ENCODE measurements around the gene ZNF70.

The ZNF70 gene

GRCh38 chr22:23697031-23697970, 53.6 kb downstream of the ZNF70 start:
- no peak overlapping the region for H3K4me2 ChIP-seq (ENCODE audit: low read depth, low read length)
- no peak overlapping the region for H3K4me3 ChIP-seq (ENCODE audit: low read length)
- no peaks in the 10 kb centered on the region for H3K9me3 ChIP-seq (replicated peaks; ENCODE audit: insufficient read depth, low read length)
- no peak for DNase-seq
- no peak overlapping the region for H3K27ac ChIP-seq (ENCODE audit: low read length)
- H3K36me3 ChIP-seq (replicated peaks; ENCODE audit: insufficient read depth, low read length): no peaks in the 10 kb centered on the region; the same call in 1 of the 2 replicates
- H3K27me3 ChIP-seq (replicated peaks; ENCODE audit: insufficient read depth, low read length): no peaks in the 10 kb centered on the region
- H3F3A ChIP-seq (ENCODE audit: insufficient read depth, low read length): no peaks in the 10 kb centered on the region
- H2AFZ ChIP-seq (ENCODE audit: low read length): no peak overlapping the region
- no peak for TF ChIP-seq CTCF (IDR thresholded peaks at IDR 0.05; ENCODE audit: low read length)
- no peak for TF ChIP-seq EZH2phosphoT487 (IDR thresholded peaks at IDR 0.05; ENCODE audit: low read length)
- TF ChIP-seq EZH2 (optimal IDR thresholded peaks at IDR 0.05; ENCODE audit: low read depth, low read length): no peak
- H4K20me1 ChIP-seq (ENCODE audit: insufficient read depth, low read length): no peaks in the 10 kb centered on the region
- no peaks in the 10 kb centered on the region for H3K9me2 ChIP-seq (replicated peaks; ENCODE audit: insufficient read depth, low read length)
- H3K4me1 ChIP-seq (ENCODE audit: low read length): no peaks in the 10 kb centered on the region
- H3K9ac ChIP-seq (ENCODE audit: low read length): no peak overlapping the region
- peaks cover 17% of the 10 kb centered on the region for H3K79me2 ChIP-seq (ENCODE audit: low read length)

- H3K27me3 ChIP-seq (replicated peaks; ENCODE audit: insufficient read depth, low read length): no peaks in the 10 kb centered on the region
- peaks cover 8% of the 10 kb centered on the region; the same call in 1 of the 2 replicates for H3K79me2 ChIP-seq (ENCODE audit: low read length)
- no peak for TF ChIP-seq EZH2phosphoT487 (IDR thresholded peaks at IDR 0.05; ENCODE audit: low read length)
- TF ChIP-seq EZH2 (optimal IDR thresholded peaks at IDR 0.05; ENCODE audit: low read depth, low read length): no peak
- no peak for TF ChIP-seq CTCF (IDR thresholded peaks at IDR 0.05; ENCODE audit: low read length)
- H3F3A ChIP-seq (ENCODE audit: insufficient read depth, low read length): no peaks in the 10 kb centered on the region
- H3K9ac ChIP-seq (ENCODE audit: low read length): no peak overlapping the region
- no peaks in the 10 kb centered on the region for H3K4me1 ChIP-seq (ENCODE audit: low read length)
- H4K20me1 ChIP-seq (ENCODE audit: insufficient read depth, low read length): no peaks in the 10 kb centered on the region
- no peak overlapping the region for H3K4me2 ChIP-seq (ENCODE audit: low read depth, low read length)
- no peak for DNase-seq
- no peaks in the 10 kb centered on the region for H3K9me3 ChIP-seq (replicated peaks; ENCODE audit: insufficient read depth, low read length)
- no peaks in the 10 kb centered on the region for H3K9me2 ChIP-seq (replicated peaks; ENCODE audit: insufficient read depth, low read length)
- no peak overlapping the region for H3K27ac ChIP-seq (ENCODE audit: low read length)
- no peak overlapping the region for H3K4me3 ChIP-seq (ENCODE audit: low read length)
- H2AFZ ChIP-seq (ENCODE audit: low read length): no peak overlapping the region
- H3K36me3 ChIP-seq (replicated peaks; ENCODE audit: insufficient read depth, low read length): no peaks in the 10 kb centered on the region; the same call in 1 of the 2 replicates
Measured at GRCh38 chr22:23696326-23696851, 54.5 kb downstream of the ZNF70 start.

GRCh38 chr22:23695571-23696325, 55.2 kb downstream of the ZNF70 start:
- Histone ChIP-seq H3K4me1 (ENCODE audit: low read length) (no peaks in the 10 kb centered on the region), H3K9me3 (replicated peaks; ENCODE audit: insufficient read depth, low read length) (no peaks in the 10 kb centered on the region), H3K9ac (ENCODE audit: low read length) (no peak overlapping the region), H3K79me2 (ENCODE audit: low read length) (0 out of 2 replicates have a peak, but pooled peaks cover 7% of the 10 kb centered on the region), H3K27ac (ENCODE audit: low read length) (no peak overlapping the region), H3K36me3 (replicated peaks; ENCODE audit: insufficient read depth, low read length) (no peaks in the 10 kb centered on the region; the same call in 1 of the 2 replicates), H3K27me3 (replicated peaks; ENCODE audit: insufficient read depth, low read length) (no peaks in the 10 kb centered on the region), H2AFZ (ENCODE audit: low read length) (no peak overlapping the region), H3F3A (ENCODE audit: insufficient read depth, low read length) (no peaks in the 10 kb centered on the region), H3K4me2 (ENCODE audit: low read depth, low read length) (no peak overlapping the region), H3K9me2 (replicated peaks; ENCODE audit: insufficient read depth, low read length) (no peaks in the 10 kb centered on the region), H4K20me1 (ENCODE audit: insufficient read depth, low read length) (no peaks in the 10 kb centered on the region), H3K4me3 (ENCODE audit: low read length) (no peak overlapping the region)
- no peak for TF ChIP-seq EZH2phosphoT487 (IDR thresholded peaks at IDR 0.05; ENCODE audit: low read length)
- TF ChIP-seq CTCF (IDR thresholded peaks at IDR 0.05; ENCODE audit: low read length): no peak
- no peak for TF ChIP-seq EZH2 (optimal IDR thresholded peaks at IDR 0.05; ENCODE audit: low read depth, low read length)
- no peak for DNase-seq
